ENCODE results near the gene MUC3A.

The MUC3A gene

GRCh38 chr7:100957832-100958421 lies 8.6 kb downstream of the MUC3A start:
- Histone ChIP-seq H3K27me3 (ENCODE audit: control insufficient read depth in 1 of 2, insufficient read depth in 1 of 2, low read length in 2 of 2) (peaks cover 34 to 71% of the 10 kb centered on the region in 2 experiments), H3K18ac (ENCODE audit: low read depth in 1 of 2, low read length in 2 of 2) (no peak overlapping the region), H3K4me2 (ENCODE audit: low read length, poor library complexity, severe bottlenecking) (no peak overlapping the region), H2AK5ac (ENCODE audit: low read length, severe bottlenecking) (no peak overlapping the region), H4K91ac (ENCODE audit: low read length) (no peak overlapping the region), H3K9me3 (ENCODE audit: control insufficient read depth, low read length) (peaks cover 14% of the 10 kb centered on the region), H3K4me3 (ENCODE audit: insufficient read depth in 1 of 2, low read depth in 1 of 2, low read length in 2 of 2) (no peak overlapping the region), H2BK5ac (ENCODE audit: low read depth, low read length, poor library complexity, severe bottlenecking) (no peak overlapping the region), H2BK120ac (ENCODE audit: low read depth, low read length) (no peak overlapping the region), H4K8ac (ENCODE audit: low read length) (no peak overlapping the region), H3K79me1 (replicated peaks; ENCODE audit: low read length, poor library complexity, severe bottlenecking) (no peaks in the 10 kb centered on the region), H3K14ac (ENCODE audit: low read length in 2 of 2) (no peak overlapping the region), H3K36me3 (ENCODE audit: control insufficient read depth in 1 of 2, insufficient read depth in 2 of 2, low read depth in 1 of 2, low read length in 2 of 2) (no peaks in the 10 kb centered on the region), H3K9ac (ENCODE audit: low read length) (no peak overlapping the region), H3K4ac (ENCODE audit: low read depth in 1 of 2, low read length in 2 of 2) (no peak overlapping the region), H2BK15ac (ENCODE audit: low read depth, poor library complexity, severe bottlenecking) (no peak overlapping the region), H2BK12ac (ENCODE audit: low read length in 2 of 2) (no peak overlapping the region), H3K4me1 (ENCODE audit: control insufficient read depth, insufficient read depth, low read depth, low read length) (no peaks in the 10 kb centered on the region), H2AFZ (ENCODE audit: low read depth, low read length) (no peak overlapping the region), H3K23ac (ENCODE audit: low read length in 2 of 2) (no peak overlapping the region), H3K27ac (ENCODE audit: low read length, poor library complexity, severe bottlenecking) (no peak overlapping the region)
- 56% methylated on average over 12 of the region's 12 CpGs for WGBS
- DNase-seq, result peak; percentile 4

- 60% methylated on average over 2 of the region's 2 CpGs for WGBS
Observed at GRCh38 chr7:100959894-100960293, 10.6 kb downstream of the MUC3A start.

GRCh38 chr7:100962537-100962936 lies 13.2 kb downstream of the MUC3A start:
- DNase-seq, result no peak

More at GRCh38 chr7:100959894-100960293, 10.6 kb downstream of the MUC3A start:
- Histone ChIP-seq H4K8ac (ENCODE audit: low read length) (no peak overlapping the region), H3K23ac (ENCODE audit: low read length in 2 of 2) (no peak overlapping the region), H2BK5ac (ENCODE audit: low read depth, low read length, poor library complexity, severe bottlenecking) (no peak overlapping the region), H2AFZ (ENCODE audit: low read depth, low read length) (no peak overlapping the region), H3K27me3 (ENCODE audit: control insufficient read depth in 1 of 2, insufficient read depth in 1 of 2, low read length in 2 of 2) (peaks cover 42 to 78% of the 10 kb centered on the region in 2 experiments), H3K4me1 (ENCODE audit: control insufficient read depth, insufficient read depth, low read depth, low read length) (no peaks in the 10 kb centered on the region), H3K9ac (ENCODE audit: low read length) (no peak overlapping the region), H2AK5ac (ENCODE audit: low read length, severe bottlenecking) (no peak overlapping the region), H3K4ac (ENCODE audit: low read depth in 1 of 2, low read length in 2 of 2) (no peak overlapping the region), H3K14ac (ENCODE audit: low read length in 2 of 2) (no peak overlapping the region), H3K79me1 (replicated peaks; ENCODE audit: low read length, poor library complexity, severe bottlenecking) (no peaks in the 10 kb centered on the region), H3K4me2 (ENCODE audit: low read length, poor library complexity, severe bottlenecking) (no peak overlapping the region), H2BK12ac (ENCODE audit: low read length in 2 of 2) (no peak overlapping the region), H2BK120ac (ENCODE audit: low read depth, low read length) (no peak overlapping the region), H3K27ac (ENCODE audit: low read length, poor library complexity, severe bottlenecking) (no peak overlapping the region), H3K9me3 (ENCODE audit: control insufficient read depth, low read length) (peaks cover 14% of the 10 kb centered on the region), H2BK15ac (ENCODE audit: low read depth, poor library complexity, severe bottlenecking) (no peak overlapping the region), H3K36me3 (ENCODE audit: control insufficient read depth in 1 of 2, insufficient read depth in 2 of 2, low read depth in 1 of 2, low read length in 2 of 2) (no peaks in the 10 kb centered on the region), H4K91ac (ENCODE audit: low read length) (no peak overlapping the region), H3K18ac (ENCODE audit: low read depth in 1 of 2, low read length in 2 of 2) (no peak overlapping the region), H3K4me3 (ENCODE audit: insufficient read depth in 1 of 2, low read depth in 1 of 2, low read length in 2 of 2) (no peak overlapping the region)
- DNase-seq, result no peak

GRCh38 chr7:100963386-100963785 lies 14.1 kb downstream of the MUC3A start:
- Histone ChIP-seq H3K79me1 (replicated peaks; ENCODE audit: low read length, poor library complexity, severe bottlenecking) (no peaks in the 10 kb centered on the region), H2BK15ac (ENCODE audit: low read depth, poor library complexity, severe bottlenecking) (no peak overlapping the region), H2BK12ac (ENCODE audit: low read length in 2 of 2) (no peak overlapping the region), H3K27me3 (ENCODE audit: control insufficient read depth in 1 of 2, insufficient read depth in 1 of 2, low read length in 2 of 2) (peaks cover 71 to 92% of the 10 kb centered on the region in 2 experiments), H3K9ac (ENCODE audit: low read length) (no peak overlapping the region), H2AFZ (ENCODE audit: low read depth, low read length) (no peak overlapping the region), H3K18ac (ENCODE audit: low read depth in 1 of 2, low read length in 2 of 2) (no peak overlapping the region), H2AK5ac (ENCODE audit: low read length, severe bottlenecking) (no peak overlapping the region), H2BK5ac (ENCODE audit: low read depth, low read length, poor library complexity, severe bottlenecking) (no peak overlapping the region), H3K14ac (ENCODE audit: low read length in 2 of 2) (no peak overlapping the region), H3K27ac (ENCODE audit: low read length, poor library complexity, severe bottlenecking) (no peak overlapping the region), H3K4me3 (ENCODE audit: insufficient read depth in 1 of 2, low read depth in 1 of 2, low read length in 2 of 2) (no peak overlapping the region), H3K4ac (ENCODE audit: low read depth in 1 of 2, low read length in 2 of 2) (no peak overlapping the region), H2BK120ac (ENCODE audit: low read depth, low read length) (no peak overlapping the region), H4K91ac (ENCODE audit: low read length) (no peak overlapping the region), H4K8ac (ENCODE audit: low read length) (no peak overlapping the region), H3K4me2 (ENCODE audit: low read length, poor library complexity, severe bottlenecking) (no peak overlapping the region), H3K4me1 (ENCODE audit: control insufficient read depth, insufficient read depth, low read depth, low read length) (peaks cover 9% of the 10 kb centered on the region), H3K9me3 (ENCODE audit: control insufficient read depth, low read length) (peaks cover 5% of the 10 kb centered on the region), H3K36me3 (ENCODE audit: control insufficient read depth in 1 of 2, insufficient read depth in 2 of 2, low read depth in 1 of 2, low read length in 2 of 2) (no peaks in the 10 kb centered on the region), H3K23ac (ENCODE audit: low read length in 2 of 2) (no peak overlapping the region)
- 82% methylated on average over 10 of the region's 12 CpGs for WGBS
- no peak for DNase-seq

More at GRCh38 chr7:100962537-100962936, 13.2 kb downstream of the MUC3A start:
- no peak overlapping the region for H3K4ac ChIP-seq (ENCODE audit: low read depth in 1 of 2, low read length in 2 of 2)
- no peak overlapping the region for H4K91ac ChIP-seq (ENCODE audit: low read length)
- H3K18ac ChIP-seq (ENCODE audit: low read depth in 1 of 2, low read length in 2 of 2), result no peak overlapping the region
- H2BK5ac ChIP-seq (ENCODE audit: low read depth, low read length, poor library complexity, severe bottlenecking), result no peak overlapping the region
- 91% methylated on average over 3 of the region's 3 CpGs for WGBS
- no peak overlapping the region for H3K9ac ChIP-seq (ENCODE audit: low read length)
- no peak overlapping the region for H4K8ac ChIP-seq (ENCODE audit: low read length)
- H3K4me3 ChIP-seq (ENCODE audit: insufficient read depth in 1 of 2, low read depth in 1 of 2, low read length in 2 of 2), result no peak overlapping the region
- no peak overlapping the region for H2BK15ac ChIP-seq (ENCODE audit: low read depth, poor library complexity, severe bottlenecking)
- H3K23ac ChIP-seq (ENCODE audit: low read length in 2 of 2), result no peak overlapping the region
- no peak overlapping the region for H3K4me2 ChIP-seq (ENCODE audit: low read length, poor library complexity, severe bottlenecking)
- no peak overlapping the region for H3K27ac ChIP-seq (ENCODE audit: low read length, poor library complexity, severe bottlenecking)
- no peak overlapping the region for H3K14ac ChIP-seq (ENCODE audit: low read length in 2 of 2)
- no peak overlapping the region for H2AFZ ChIP-seq (ENCODE audit: low read depth, low read length)
- H3K27me3 ChIP-seq (ENCODE audit: control insufficient read depth in 1 of 2, insufficient read depth in 1 of 2, low read length in 2 of 2), result peaks cover 63 to 90% of the 10 kb centered on the region in 2 experiments
- H3K36me3 ChIP-seq (ENCODE audit: control insufficient read depth in 1 of 2, insufficient read depth in 2 of 2, low read depth in 1 of 2, low read length in 2 of 2), result no peaks in the 10 kb centered on the region
- H2BK12ac ChIP-seq (ENCODE audit: low read length in 2 of 2), result no peak overlapping the region
- H3K9me3 ChIP-seq (ENCODE audit: control insufficient read depth, low read length), result peaks cover 13% of the 10 kb centered on the region
- no peak overlapping the region for H2AK5ac ChIP-seq (ENCODE audit: low read length, severe bottlenecking)
- H3K4me1 ChIP-seq (ENCODE audit: control insufficient read depth, insufficient read depth, low read depth, low read length), result peaks cover 9% of the 10 kb centered on the region
- H2BK120ac ChIP-seq (ENCODE audit: low read depth, low read length), result no peak overlapping the region
- H3K79me1 ChIP-seq (replicated peaks; ENCODE audit: low read length, poor library complexity, severe bottlenecking), result no peaks in the 10 kb centered on the region

Measured in mesenchymal stem cell (in vitro differentiated cells and primary cell).